Forelimb muscle (tissue), 1 donor: ENCODE measurements around the gene SMTN. TPM values are rescaled to one million over a fixed set of nuclear protein-coding genes. Genes with fewer than 3 reads are reported as not detected.
"Not testable (repeated sequence)": the region's sequence is repeated elsewhere in the genome, so short reads cannot be mapped to it uniquely, and the experiment has no call there.

Source experiments
- DNase-seq: peaks from one replicate; pipeline ENCODE4 v3.0.0-alpha.2; 2013; ENCODE audit warnings: low read depth
- polyA plus RNA-seq: library from polyadenylated mRNA; unstranded; fragments of 120-200 nt; gene quantifications from one replicate; pipeline ENCODE4 v1.2.1, GENCODE V29; 2013; ENCODE audit not compliant: insufficient read length

Gene SMTN
- polyA plus RNA-seq, 1 donor: 258 TPM

DNA sequence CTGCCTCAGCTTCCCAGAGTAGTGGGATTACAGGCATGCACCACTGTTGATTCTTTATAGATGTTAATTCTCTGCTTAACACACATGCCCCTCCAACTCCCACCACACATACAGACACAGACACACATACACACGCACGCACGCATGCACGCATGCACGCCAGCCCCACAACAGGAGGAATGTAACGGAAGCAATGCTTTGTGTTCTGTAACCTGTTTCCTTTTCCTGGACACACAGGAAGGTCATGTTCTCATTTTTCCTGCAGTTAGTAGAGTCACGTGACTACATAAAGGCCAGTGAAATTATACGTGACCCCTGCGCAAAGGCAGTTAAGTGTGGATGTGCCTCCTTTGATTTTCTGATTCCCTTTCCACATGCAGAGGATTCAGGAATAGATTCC is 8.0 kb upstream of the SMTN start:
- not testable (repeated sequence) for DNase-seq

DNA sequence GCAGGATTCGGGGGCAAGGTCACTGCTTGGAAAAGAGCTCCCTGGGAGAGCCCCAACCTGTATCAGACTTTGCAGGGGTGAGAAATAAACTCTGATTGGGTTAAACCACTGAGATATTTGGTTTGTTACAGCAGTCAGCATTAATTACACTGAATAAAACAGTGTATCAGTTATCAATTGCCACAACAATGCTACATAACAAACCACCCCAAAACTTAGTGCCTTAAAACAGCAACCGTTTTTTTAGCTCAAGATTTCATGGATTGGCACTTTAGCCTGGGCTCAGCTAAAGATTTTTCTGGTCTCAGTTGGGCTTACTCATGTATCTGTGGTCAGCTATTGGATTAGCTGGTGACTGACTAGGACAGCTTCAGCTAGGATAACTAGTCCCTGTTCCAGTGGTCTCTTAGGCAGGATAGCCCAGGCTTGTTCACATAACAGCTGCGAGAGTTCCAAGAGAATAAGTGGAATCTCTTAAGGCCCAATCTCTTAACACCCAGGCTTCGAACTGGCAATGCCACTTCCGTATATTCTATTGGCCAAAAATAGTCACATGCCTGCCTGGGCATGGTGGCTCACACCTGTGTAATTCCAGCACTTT is 7.5 kb upstream of the SMTN start:
- not testable (repeated sequence) for DNase-seq

DNA sequence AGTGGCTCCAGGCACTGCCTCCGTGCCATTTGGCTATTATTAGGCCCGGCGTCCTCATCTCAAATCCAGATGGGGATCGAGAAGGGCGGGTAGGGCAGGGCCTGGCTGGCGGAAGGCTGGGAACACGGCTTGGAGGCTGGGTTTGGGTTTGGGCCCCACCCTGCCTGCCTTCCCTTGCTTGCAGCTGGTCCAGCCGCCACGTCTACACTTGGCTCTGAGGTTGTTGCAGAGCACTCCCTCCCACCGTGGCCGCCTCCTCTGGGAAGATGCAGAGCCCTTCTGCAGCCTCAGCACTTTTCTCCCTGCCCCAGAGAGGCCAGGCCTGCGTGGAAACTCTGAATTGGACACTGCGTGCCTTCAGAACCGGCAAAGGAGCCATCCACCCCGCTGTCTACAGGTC is 5.2 kb upstream of the SMTN start:
- peak; percentile 83 for DNase-seq

DNA sequence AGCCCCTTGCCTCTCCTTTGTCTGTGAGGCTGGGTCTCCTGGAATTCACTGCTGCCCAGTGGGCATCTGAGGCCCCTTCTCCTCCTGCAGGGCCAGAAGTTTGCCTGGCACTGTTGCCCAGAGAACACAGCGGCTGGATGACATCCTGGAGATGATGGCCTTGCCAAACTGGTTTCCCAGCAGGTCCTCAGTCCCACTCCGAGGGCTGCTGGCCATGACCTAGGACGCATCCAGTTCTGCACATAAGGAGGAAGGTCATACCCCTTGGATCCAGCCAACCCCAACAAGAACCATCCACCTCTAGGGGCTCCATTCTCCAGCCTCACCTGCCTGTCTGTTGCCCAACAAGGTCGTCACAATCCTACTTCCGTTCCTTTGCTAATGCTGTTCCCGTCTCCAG is 3.4 kb upstream of the SMTN start:
- no peak for DNase-seq

DNA sequence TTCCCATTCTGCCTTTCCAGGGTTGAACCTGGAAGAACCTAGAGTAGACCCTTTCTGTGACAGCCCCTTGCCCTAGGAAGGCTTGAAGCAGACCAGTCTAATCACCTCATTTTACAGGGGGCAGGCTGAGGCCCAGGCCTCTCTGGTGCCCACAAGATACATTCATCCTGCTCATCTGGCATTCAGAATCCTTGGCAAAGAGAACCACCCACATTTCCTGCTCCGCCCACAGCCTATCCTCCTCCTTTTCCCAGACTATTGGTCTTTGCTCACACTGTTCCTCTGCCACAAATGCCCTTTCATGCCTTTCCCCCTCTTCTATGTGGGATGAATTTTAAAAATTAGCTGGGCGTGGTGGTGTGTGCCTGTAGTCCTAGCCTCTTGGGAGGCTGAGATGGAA is 2.7 kb upstream of the SMTN start:
- DNase-seq: not testable (repeated sequence)

DNA sequence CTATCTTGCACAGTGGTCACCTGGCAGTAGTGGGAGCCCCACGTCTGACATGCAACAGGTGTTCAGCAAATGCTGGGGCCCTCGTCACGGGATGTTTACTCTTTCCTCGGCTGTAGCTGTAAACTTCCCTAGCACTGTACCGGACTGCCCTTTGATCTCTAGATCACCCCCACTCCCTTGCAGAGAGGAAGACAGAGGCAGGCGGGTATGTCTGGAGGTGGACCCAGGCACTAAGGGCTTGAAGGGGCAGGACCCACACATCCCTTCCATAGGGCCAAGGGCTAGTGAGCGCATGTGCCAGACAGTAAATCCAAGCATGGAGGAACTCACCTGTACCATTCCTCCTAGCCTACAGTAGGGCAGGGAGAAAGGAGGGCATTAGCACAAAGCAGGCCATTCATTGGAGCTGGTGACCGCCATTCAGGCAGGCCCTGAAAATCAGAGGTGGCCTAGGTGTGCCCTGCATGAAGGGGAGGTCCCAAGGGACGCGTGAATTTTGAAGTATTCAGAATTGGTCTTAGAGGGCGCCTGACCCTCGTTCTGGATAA is 1.9 kb upstream of the SMTN start:
- no peak for DNase-seq

DNA sequence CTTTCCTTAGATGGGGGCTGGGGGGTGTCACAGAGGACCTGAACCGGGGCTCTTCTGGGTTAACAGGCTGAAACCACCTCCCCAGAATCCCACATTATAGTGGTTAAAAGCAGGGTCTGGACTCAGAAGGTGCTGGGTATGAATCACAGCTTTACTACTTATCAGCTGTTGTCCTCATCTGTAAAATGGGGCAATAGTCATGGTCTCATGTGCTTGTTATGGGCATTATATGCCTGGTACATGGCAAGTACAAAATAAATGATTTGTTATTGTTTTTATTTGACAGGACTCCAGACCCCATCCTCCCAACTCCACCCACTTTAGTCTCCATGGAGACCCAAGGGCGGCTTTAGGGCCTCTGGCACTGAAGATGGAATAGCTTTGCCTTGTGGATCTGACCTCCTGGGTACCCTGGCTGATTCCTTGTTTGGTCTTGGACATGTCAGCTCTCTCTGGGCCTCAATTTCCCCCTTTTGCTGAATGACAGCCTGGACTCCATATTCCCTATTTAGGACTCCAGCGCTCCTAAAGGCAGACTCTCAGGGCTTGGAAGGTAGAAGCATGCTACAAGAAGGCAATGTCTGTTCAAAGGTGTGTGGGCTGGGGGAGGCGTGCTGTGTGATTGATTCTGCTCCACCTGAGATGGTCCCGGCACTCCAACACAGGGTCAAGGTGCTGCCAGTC is 812 bp upstream of the SMTN start:
- DNase-seq: no peak

DNA sequence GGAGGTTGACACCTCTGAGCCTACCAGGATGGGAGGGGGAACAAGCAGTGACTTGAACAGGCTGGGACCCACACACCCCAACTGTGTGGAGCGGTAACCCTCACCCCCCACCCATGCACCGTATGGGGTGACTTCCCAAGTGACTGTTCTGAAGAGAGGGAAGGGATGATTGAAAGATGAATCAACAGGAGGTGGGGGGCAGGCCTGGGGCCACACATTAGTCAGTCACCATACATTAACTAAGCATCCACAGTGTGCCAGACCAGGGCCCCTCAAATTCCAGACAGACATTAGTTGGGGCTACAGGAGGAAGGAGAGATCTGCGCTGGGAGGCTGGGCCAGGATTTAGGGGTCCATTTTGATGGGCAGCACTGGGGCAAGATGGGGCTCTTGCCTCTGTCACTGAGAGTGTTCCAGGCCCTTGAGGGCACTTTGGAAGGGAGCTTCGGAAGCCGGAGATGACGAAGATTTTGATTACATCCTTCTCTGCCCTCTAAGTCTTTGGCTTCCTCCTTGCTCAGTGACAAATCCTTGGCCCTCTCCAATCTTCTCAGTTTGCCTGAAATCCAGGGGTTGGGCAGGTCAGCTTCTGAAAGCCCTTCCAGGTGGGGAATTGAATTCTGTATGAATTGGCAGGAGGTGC is 966 bp downstream of the SMTN start:
- no peak for DNase-seq

DNA sequence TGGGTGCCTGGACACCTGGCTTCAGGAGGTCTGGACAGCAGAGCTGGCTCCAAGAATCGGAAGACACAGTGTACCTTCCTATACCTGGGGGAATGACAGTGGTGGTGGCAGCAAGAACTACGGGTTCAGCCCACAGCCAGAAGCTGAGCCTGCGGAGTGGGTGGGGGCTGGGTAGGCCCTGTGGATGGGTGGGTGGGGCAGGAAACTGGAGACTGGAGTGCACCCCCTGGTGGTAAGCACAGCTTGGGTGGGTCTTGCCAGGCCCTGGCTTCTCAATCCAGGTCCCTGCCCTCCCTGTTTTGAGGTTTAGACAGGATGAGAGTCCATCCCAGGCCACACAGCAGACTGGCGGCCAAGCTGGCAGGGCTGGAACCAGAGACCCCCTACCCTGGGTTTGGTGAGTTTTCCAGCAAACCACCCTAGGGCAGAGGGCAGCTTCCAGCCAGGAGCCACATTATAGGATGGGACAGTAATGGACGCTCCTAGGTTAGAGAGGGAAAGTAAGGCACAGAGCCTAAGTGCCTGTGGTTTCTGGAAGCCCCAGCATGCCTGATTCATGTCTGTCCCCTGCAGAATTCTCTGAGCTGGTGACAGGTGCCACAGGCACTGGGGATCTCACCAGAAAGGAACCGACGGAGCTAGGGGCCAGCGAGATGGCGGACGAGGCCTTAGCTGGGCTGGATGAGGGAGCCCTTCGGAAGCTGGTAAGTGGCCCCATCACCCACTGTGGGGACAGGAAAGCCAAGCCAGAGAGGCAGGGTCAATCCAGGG is 1.7 kb downstream of the SMTN start:
- no peak for DNase-seq

DNA sequence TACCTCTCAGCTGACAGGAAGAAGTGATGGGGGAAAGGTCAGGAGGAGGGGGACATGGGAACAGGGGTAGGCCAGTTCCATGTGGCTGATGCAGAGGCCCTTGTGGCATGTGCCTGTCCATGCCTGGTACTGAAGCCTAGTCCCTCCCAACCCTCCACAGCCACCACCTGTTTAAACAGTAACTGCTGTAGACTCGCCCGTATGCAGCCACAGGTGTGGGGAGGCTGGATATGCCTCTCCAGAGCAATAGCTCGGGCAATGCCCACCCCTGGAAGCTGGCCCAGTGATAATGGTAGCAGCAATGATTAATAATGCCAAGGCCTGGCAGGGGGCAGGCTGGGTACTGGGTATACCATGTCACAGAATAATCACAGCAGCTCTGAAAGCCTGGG is 2.3 kb downstream of the SMTN start:
- no peak for DNase-seq

DNA sequence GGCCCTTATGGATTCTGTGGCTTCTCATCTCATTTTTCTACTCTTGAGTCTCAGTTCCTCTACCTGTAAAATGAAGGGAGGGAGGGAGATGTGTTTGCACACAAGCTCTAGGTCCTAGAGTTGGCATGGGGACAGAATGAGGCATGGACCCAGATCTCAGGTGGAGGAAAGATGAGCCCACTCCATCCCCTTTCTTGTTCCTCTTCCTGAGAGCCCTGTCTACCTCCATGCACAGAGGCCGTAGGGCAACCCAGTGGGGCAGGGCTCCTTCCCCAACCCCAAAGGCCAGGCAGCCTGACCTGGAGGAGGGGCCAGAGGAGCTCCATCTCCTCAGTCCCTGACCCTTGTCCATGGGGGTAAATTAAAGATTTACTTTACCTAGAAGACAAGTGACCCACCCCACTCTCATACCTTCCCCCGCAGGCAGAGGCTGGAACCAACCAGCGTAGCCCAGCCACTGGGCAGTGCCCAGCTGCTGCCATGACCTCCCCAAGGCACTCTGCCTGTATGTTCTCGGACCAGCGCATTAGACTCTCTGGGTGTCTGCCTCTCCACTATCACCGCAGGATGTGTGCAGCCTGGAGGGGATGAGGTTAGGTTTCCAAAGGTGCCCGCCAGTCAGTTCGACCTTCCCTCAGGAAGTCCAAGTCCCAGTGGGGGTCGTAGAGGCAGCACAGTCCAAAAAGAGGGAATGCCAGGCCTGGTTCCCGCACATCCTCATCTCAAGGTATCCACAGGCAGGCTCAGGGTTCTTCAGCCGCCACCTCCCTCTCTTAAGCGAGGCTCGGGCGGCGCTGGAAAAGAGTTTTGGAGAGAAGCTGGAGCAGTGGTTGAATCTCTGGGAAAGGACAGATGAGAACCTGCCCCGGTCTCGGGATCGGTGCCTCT is 3.0 kb downstream of the SMTN start:
- no peak for DNase-seq

DNA sequence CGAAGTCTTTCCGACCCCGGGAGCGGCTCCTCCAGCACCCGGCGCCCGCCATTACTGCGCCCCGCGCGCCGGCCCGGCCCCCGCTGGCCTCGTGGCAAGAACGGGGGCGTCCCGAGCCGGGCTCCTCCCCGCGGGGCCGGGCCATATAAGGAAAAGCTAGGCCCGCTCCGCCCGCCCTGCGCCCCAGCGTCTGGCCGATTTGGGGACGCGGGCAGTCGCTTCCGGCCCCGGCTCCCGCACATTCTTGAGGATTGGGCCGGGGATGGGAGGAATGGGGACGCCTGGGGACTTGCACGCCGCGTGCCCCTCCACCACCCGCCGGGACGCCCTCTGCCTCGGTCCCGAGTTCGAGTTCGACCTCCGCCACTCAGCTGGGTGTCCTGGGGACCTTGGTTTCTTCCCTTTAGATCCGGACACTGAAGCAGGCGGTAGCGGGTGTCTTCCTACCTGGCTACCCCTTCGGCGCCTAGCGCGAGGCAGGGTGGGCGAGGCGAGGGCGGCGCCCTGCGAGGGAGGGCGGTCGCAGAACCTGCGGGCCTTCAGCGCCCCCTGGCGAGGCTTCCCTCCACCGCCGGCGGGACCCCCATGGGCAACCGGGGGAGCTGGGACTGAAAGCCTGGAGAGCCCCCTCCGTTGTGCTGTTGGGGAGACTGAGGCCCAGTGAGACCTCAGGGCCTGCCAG is 3.8 kb downstream of the SMTN start:
- DNase-seq: no peak

DNA sequence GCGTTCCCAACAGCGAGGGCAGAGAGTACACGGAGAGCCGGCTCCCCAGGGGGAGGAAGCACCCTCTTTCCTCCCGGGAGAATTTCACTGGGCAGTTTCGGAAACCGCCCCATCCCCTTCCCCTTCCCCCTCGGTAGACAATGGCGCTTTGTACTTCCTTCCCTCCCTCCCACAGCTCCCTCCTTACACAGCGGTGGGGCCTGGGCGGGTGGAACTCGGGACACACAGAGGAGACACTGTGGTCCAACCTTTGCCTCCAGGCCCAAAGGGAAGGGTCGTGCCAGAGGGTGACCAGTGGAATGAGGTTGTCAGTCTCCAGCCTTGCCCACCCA is 4.3 kb downstream of the SMTN start:
- DNase-seq: no peak

DNA sequence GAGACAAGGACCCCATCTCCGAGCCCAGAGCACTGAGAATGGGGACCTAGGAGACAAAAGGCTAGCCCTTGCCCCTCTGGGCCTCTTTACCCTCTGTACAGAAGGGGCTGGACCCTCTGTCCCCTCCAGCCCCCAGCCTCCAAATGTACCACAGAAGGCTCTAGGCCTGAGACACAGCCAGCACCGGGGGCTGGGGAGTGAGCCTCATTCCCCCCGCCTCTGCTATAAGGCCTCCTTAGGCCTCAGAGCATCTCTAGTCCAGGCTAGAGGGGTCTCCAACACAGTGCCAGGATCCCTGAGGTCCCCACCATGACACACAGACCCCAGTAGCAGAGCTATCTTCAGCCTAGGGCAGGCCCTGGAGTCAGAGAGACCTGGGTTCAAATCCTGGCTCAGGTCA is 4.8 kb downstream of the SMTN start:
- no peak for DNase-seq

DNA sequence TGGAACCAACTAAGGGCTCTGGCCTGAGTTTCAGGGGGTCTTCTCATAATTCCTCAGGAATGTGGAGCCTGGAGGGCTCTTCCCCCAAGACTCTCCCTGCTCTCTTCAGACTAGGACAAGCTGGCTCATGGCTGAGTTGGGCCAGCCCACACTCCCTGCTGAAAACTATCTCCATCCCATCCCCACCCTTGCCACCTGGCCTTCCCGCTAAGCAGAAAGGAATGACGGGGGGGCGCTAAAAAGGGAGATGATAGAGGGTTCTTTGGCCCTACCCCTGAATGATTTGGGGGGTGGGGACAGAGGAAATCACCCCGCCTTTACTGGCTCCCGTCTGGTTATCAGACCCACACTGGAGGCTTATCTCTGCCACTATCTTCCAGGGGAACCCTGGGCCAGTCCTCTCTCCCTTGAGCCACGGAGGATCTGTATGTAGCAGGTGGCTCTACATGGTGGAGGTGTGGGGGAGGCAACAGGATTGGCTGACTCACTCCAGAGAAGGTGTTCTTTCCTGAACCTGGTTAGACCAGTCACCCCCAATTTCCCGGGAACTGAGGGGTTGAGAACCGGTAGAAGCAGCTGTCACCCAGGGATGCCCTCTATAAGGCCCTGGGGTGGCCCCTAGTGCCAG is 5.7 kb downstream of the SMTN start:
- no peak for DNase-seq

DNA sequence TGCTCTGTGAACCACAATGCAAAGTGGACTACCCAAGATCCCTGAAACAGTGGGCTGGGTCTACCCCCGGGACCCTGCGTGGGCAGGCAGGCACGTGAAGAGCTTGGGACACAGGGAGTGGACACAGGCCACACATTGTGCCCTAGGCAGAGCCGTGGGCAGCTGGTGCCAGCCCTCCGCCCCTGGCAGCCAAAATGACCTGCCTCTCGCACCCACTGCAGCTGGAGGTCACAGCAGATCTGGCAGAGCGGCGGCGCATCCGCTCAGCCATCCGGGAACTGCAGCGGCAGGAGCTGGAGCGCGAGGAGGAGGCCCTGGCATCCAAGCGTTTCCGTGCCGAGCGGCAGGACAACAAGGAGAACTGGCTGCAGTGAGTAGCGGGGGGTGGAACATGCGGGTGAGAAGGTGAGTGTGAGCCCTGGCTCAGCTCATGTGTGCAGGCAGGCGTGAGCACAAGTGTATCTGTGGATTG is 6.7 kb downstream of the SMTN start:
- no peak for DNase-seq

DNA sequence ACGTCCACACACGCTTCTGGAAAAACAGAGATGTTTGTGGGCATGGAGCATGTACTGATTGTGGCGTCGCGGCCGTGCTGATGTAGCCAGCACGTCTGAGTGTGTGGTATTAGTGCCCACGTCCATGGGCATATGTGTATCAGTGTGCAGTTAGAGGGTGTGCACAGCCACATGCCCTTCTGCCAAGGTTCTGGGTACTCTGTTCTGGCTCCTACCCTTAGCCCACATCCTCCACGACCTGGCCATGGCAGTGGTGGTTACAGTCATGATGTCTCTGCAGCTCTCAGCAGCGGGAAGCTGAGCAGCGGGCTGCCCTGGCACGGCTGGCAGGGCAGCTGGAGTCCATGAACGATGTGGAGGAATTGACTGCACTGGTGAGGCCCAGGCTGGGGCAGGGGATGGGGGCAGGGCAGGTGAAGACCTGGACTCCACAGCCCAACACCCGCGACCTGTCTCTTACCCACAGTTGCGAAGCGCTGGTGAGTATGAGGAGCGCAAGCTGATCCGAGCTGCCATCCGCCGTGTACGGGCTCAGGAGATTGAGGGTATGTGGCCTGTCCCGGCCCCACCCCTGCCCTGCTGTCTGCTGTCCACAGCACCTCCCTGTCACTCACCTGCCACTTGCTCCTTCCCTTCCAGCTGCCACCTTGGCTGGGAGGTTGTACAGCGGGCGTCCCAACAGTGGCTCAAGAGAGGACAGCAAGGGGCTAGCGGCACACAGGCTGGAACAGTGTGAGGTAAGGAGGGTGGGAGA is 7.3 kb downstream of the SMTN start:
- no peak for DNase-seq

DNA sequence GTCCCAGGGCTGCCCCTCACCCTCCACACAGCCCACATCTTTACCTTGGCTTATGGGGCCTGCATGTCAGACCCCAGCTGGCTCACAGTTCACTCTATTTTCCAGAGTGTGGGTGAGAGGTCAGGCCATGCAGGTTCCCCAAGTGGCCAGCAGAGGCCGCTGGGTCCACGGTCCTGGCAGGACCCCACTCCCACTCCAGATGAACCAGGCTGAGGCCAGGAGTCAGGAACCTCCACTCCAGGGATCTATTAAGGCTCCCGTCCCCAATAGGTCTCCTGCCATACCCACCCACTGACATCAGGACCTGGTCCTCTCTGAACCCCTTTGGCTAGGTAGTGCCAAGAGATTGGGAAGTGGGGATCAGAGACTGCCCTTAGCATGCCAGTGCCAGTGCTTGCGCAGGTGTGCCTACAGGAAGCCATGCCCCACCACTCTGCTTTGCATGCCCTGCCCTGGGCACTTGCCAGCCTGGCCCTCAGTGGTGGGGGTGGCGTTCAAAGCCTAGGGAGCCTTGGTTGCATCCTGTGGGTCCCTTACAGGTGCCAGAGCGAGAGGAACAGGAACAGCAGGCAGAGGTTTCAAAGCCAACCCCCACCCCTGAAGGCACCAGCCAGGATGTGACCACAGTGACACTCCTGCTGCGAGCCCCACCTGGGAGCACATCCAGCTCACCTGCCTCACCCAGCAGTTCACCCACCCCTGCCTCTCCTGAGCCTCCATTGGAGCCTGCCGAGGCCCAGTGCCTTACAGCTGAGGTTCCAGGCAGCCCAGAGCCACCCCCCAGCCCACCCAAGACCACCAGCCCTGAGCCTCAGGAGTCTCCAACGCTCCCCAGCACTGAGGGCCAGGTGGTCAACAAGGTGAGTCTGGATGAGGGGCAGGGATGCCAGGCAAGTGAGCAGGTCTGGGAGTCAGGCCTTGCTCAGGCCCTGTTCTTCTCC is 8.3 kb downstream of the SMTN start:
- no peak for DNase-seq
